Peyer's patch (tissue), 4 donors: ENCODE measurements around the gene ALKBH7.

Experiments used
- CTCF ChIP-seq, 6 experiments: fragments of 450-650 bp in 4 of 6; fragments of 200-600 bp in 2 of 6; sonication (generic) in 1 of 6; IDR thresholded peaks; one replicate each; pipeline ENCODE4 v1.5.1; 2017 to 2019; ENCODE audit warnings: antibody characterized with exemption in 6 of 6, mild to moderate bottlenecking in 3 of 6, moderate library complexity in 1 of 6
- POLR2A ChIP-seq, 2 donors: fragments of 450-650 bp; IDR thresholded peaks; one replicate each; pipeline ENCODE4 v1.5.1; 2017; ENCODE audit warnings: antibody characterized with exemption in 2 of 2, mild to moderate bottlenecking in 2 of 2, moderate library complexity in 2 of 2

DNA sequence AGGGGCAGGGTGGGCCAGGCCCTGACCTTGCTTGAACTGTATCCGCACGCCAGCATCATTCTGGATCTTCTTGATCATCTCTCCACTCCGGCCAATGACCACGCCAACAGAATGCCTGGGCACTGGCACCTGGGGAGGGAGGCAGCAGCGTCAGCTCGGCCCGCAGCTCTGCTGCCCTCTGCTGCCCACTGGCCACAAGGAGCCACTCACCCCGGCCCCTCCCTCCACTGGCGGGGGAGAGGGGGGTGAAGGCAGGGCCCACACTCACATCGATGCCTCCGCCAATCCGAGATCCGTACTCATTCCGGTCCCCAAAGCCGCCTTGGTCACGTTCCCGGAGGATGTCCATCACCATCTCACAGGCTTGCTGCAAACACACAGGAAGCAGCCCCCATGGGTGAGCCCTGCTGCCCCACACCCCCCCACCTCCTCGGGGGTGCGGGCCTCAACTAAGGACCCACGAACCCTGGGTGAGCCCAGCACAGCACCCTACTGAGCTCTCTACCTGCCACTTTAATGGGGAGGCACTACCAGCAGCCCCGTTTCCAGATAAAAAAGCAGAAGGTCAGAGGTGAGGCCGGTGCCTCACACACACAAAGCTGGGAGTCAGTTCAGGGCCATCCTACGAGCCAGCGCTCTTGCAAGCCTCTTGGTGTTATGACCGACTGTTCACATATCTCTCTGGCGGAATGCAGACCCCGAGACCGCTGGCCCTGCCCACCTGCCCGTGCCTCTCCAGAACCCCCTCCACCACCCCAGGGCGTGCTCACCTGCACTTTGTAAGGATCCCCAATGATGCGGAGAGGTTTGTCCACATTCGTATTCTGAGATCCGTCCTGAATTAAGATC is 45.3 kb downstream of the ALKBH7 start:
- TF ChIP-seq CTCF (IDR thresholded peaks at IDR 0.05) (peak in 3 of 6 experiments; percentile 32 to 42 (median 35)), POLR2A (IDR thresholded peaks at IDR 0.05) (no peak)
